MCF 10A (cell line): Measurements from ENCODE around the gene ODAD3. TPM values are rescaled to one million over a fixed set of nuclear protein-coding genes. Genes with fewer than 3 reads are reported as not detected.

Experiments
- BruUV-seq: library from RNA; stranded (reverse); fragments of 400-500 nt; replicated peaks from 2 replicates; lab custom pipeline; 2021; lab: Mats Ljungman, UMichigan
- CTCF ChIA-PET: fragments of 300-600 bp; sonication (Branson Sonifier 250); formaldehyde crosslinking; extraction: SDS; loops from one replicate; lab custom pipeline; 2021; ENCODE audit warnings: antibody characterized with exemption, inconsistent platforms; lab: Yijun Ruan, JAX
- POLR2A ChIA-PET: fragments of 300-600, 350-650 bp; sonication (Branson Sonifier 250); formaldehyde crosslinking; extraction: SDS; loops from one replicate; lab custom pipeline; 2020; ENCODE audit warnings: antibody characterized with exemption, inconsistent platforms; lab: Yijun Ruan, JAX
- DNase-seq: peaks from one replicate; pipeline ENCODE4 v3.0.0-alpha.2; 2018; ENCODE audit not compliant: unreplicated experiment
- H3K27ac Mint-ChIP-seq: one replicate; pipeline ENCODE4 v1.8.0; 2022; ENCODE audit warnings: mild to moderate bottlenecking, low read depth, mixed read lengths; ENCODE audit not compliant: unreplicated experiment
- H3K27me3 Mint-ChIP-seq: one replicate; pipeline ENCODE4 v1.8.0; 2022; ENCODE audit warnings: mixed read lengths; ENCODE audit not compliant: insufficient read depth, unreplicated experiment
- H3K36me3 Mint-ChIP-seq: one replicate; pipeline ENCODE4 v1.8.0; 2022; ENCODE audit warnings: mild to moderate bottlenecking, moderate library complexity, mixed read lengths; ENCODE audit not compliant: insufficient read depth, unreplicated experiment
- H3K4me1 Mint-ChIP-seq: one replicate; pipeline ENCODE4 v1.8.0; 2022; ENCODE audit warnings: mixed read lengths; ENCODE audit not compliant: insufficient read depth, unreplicated experiment
- H3K4me3 Mint-ChIP-seq: one replicate; pipeline ENCODE4 v1.8.0; 2022; ENCODE audit warnings: mild to moderate bottlenecking, moderate library complexity, mixed read lengths; ENCODE audit not compliant: unreplicated experiment
- H3K9me3 Mint-ChIP-seq: one replicate; pipeline ENCODE4 v1.8.0; 2022; ENCODE audit warnings: mixed read lengths; ENCODE audit not compliant: unreplicated experiment
- CTCF ChIP-seq: fragments of 200-600 bp; IDR thresholded peaks from one replicate; pipeline ENCODE4 v1.8.0; 2022; ENCODE audit warnings: antibody characterized with exemption, mild to moderate bottlenecking; ENCODE audit not compliant: unreplicated experiment
- intact Hi-C: fragments of 100-400 bp; cut with micrococcal nuclease; formaldehyde crosslinking; loops from 2 replicates; pipeline ENCODE4 v1.14.1; 2022
- total RNA-seq: library from RNA; stranded (reverse); gene quantifications from 2 replicates; pipeline ENCODE4 v1.2.3, GENCODE V29; 2022

The ODAD3 gene
- total RNA-seq, 1 experiment from 2014 or later = 0.30 TPM

GRCh38 chr19:11421371-11422098 lies 13.4 kb downstream of the ODAD3 start:
- Mint-ChIP-seq H3K4me3 (no peak overlapping the region), H3K27me3 (peaks cover 11% of the 10 kb centered on the region), H3K9me3 (no peaks in the 10 kb centered on the region), H3K4me1 (no peaks in the 10 kb centered on the region), H3K36me3 (no peaks in the 10 kb centered on the region), H3K27ac (no peak overlapping the region)
- CTCF ChIA-PET = no interaction called here
- no TSS peak for BruUV-seq
- intact Hi-C loops = no loop called here
- no peak for TF ChIP-seq CTCF
- POLR2A ChIA-PET = interaction anchor here (1.2 kb wide), 1 partner anchor 13 kb away, joined by 3 read pairs; the partner anchor contains the start of gene ODAD3
- DNase-seq = no peak

GRCh38 chr19:11420429-11421370 lies 14.2 kb downstream of the ODAD3 start:
- BruUV-seq = no TSS peak
- H3K4me1 Mint-ChIP-seq = no peaks in the 10 kb centered on the region
- no peaks in the 10 kb centered on the region for H3K9me3 Mint-ChIP-seq
- DNase-seq = no peak
- no peak overlapping the region for H3K4me3 Mint-ChIP-seq
- peaks cover 11% of the 10 kb centered on the region for H3K27me3 Mint-ChIP-seq
- H3K27ac Mint-ChIP-seq = no peak overlapping the region
- H3K36me3 Mint-ChIP-seq = no peaks in the 10 kb centered on the region
- ChIA-PET CTCF (interaction anchor here (0.7 kb wide), 1 partner anchor 184 kb away, joined by 3 read pairs; no protein-coding TSS in a partner anchor), POLR2A (interaction anchor here (1.1 kb wide), 1 partner anchor 14 kb away, joined by 4 read pairs; the partner anchor contains the start of genes ODAD3 and PRKCSH)
- intact Hi-C loops = no loop called here
- no peak for TF ChIP-seq CTCF

GRCh38 chr19:11418549-11419506 lies 16.1 kb downstream of the ODAD3 start, which contains the start of gene RGL3:
Gene RGL3, minus strand, starts transcription at chr19:11419314. Its CDS starts 36 bp downstream, at chr19:11419278.
- BruUV-seq = no TSS peak
- H3K27ac Mint-ChIP-seq = no peak within 1 kb of the TSS

More at GRCh38 chr19:11418549-11419506, 16.1 kb downstream of the ODAD3 start, which contains the start of gene RGL3:
- DNase-seq = no peak
- CTCF ChIA-PET = interaction anchor here (0.6 to 1.1 kb wide), 3 partner anchors 12 to 1519 kb away, joined by 3 to 4 read pairs (median 3); partner anchors contain the start of gene TSPAN16
- Mint-ChIP-seq H3K9me3 (no peaks in the 10 kb centered on the region), H3K36me3 (no peaks in the 10 kb centered on the region), H3K27me3 (peaks cover 10% of the 10 kb centered on the region), H3K4me1 (no peaks in the 10 kb centered on the region), H3K4me3 (no peak within 1 kb of the TSS)
- POLR2A ChIA-PET = no interaction called here
- TF ChIP-seq CTCF = no peak
- intact Hi-C loops = no loop called here
